Osteoblast (primary cell): ENCODE data around the gene ATMIN. TPM values are rescaled to one million over a fixed set of nuclear protein-coding genes. Genes with fewer than 3 reads are reported as not detected.

Experiments used
- DNase-seq: peaks from one replicate; pipeline ENCODE4 v3.0.0; 2011; ENCODE audit warnings: low spot score, mixed read lengths; ENCODE audit not compliant: insufficient read length; ENCODE audit errors: missing footprints
- H2AFZ ChIP-seq: 2 replicates; pipeline ENCODE4 v1.6.0; 2011; ENCODE audit warnings: mild to moderate bottlenecking, low read length
- H3K27ac ChIP-seq: 2 replicates; pipeline ENCODE4 v1.5.1; 2011; ENCODE audit warnings: mild to moderate bottlenecking, low read depth, low read length, moderate library complexity
- H3K27me3 ChIP-seq: 2 replicates; pipeline ENCODE4 v1.6.0; 2012; ENCODE audit warnings: mild to moderate bottlenecking, control low read depth, inconsistent platforms, low read length, moderate library complexity; ENCODE audit not compliant: insufficient read depth
- H3K36me3 ChIP-seq: 2 replicates; pipeline ENCODE4 v1.5.1; 2011; ENCODE audit warnings: mild to moderate bottlenecking, low read length, control low read depth, moderate library complexity; ENCODE audit not compliant: insufficient read depth
- H3K4me1 ChIP-seq: 2 replicates; pipeline ENCODE4 v1.5.1; 2011; ENCODE audit warnings: mild to moderate bottlenecking, low read length, control low read depth, moderate library complexity; ENCODE audit not compliant: insufficient read depth
- H3K4me2 ChIP-seq: 2 replicates; pipeline ENCODE4 v1.6.0; 2011; ENCODE audit warnings: mild to moderate bottlenecking, low read length; ENCODE audit not compliant: insufficient read depth
- H3K4me3 ChIP-seq: fragments of 200-600 bp; sonication (generic); 3 replicates; pipeline ENCODE4 v1.5.1; 2012; ENCODE audit warnings: mild to moderate bottlenecking, low read length, inconsistent platforms; ENCODE audit not compliant: insufficient read depth
- H3K79me2 ChIP-seq: 2 replicates; pipeline ENCODE4 v1.6.0; 2012; ENCODE audit warnings: mild to moderate bottlenecking, low read length, control low read depth, inconsistent platforms; ENCODE audit not compliant: insufficient read depth
- H3K9me3 ChIP-seq: 2 replicates; pipeline ENCODE4 v1.5.1; 2011; ENCODE audit warnings: low read depth, low read length, control low read depth
- H4K20me1 ChIP-seq: 2 replicates; pipeline ENCODE4 v1.6.0; 2012; ENCODE audit warnings: mild to moderate bottlenecking, low read length, control low read depth; ENCODE audit not compliant: insufficient read depth
- total RNA-seq: library from RNA; depleted of rRNA; stranded (reverse); fragments of >200 nt; gene quantifications from 2 replicates; pipeline ENCODE4 v1.2.3, GENCODE V29; 2012
- TF ChIP-seq, protein P1 (sequence below): IDR thresholded peaks from 2 replicates; pipeline ENCODE4 v1.5.1; 2011; ENCODE audit warnings: mild to moderate bottlenecking, low read depth, low read length, moderate library complexity; ENCODE audit errors: extremely low read depth

ATMIN gene
- total RNA-seq, 1 donor: 61.2 TPM

DNA sequence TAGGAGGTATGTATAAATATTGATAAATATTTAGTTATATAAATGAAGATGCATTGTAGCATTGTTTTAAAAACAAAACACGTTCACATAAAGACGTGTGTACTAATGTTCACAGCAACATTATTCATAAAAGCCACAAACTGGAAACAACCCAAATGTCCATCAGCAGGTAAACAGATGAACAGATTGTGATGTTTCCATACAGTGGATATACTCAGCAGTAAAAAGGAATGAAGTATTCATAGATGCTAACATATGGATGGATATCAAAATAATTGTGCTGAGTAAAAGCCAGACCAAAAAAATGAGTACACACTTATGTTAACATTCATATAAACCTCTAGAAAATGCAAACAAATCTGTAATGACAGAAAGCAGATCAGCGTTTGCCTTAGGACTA is 22.7 kb upstream of the ATMIN start:
- H3K4me2 ChIP-seq: no peak overlapping the region
- TF ChIP-seq, protein P1, sequence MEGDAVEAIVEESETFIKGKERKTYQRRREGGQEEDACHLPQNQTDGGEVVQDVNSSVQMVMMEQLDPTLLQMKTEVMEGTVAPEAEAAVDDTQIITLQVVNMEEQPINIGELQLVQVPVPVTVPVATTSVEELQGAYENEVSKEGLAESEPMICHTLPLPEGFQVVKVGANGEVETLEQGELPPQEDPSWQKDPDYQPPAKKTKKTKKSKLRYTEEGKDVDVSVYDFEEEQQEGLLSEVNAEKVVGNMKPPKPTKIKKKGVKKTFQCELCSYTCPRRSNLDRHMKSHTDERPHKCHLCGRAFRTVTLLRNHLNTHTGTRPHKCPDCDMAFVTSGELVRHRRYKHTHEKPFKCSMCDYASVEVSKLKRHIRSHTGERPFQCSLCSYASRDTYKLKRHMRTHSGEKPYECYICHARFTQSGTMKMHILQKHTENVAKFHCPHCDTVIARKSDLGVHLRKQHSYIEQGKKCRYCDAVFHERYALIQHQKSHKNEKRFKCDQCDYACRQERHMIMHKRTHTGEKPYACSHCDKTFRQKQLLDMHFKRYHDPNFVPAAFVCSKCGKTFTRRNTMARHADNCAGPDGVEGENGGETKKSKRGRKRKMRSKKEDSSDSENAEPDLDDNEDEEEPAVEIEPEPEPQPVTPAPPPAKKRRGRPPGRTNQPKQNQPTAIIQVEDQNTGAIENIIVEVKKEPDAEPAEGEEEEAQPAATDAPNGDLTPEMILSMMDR: no peak
- no peak overlapping the region for H3K27ac ChIP-seq
- no peak overlapping the region for H3K4me3 ChIP-seq
- H2AFZ ChIP-seq: no peak overlapping the region
- H3K79me2 ChIP-seq: peaks cover 40% of the 10 kb centered on the region
- peaks cover 40% of the 10 kb centered on the region for H3K36me3 ChIP-seq
- H3K27me3 ChIP-seq: no peaks in the 10 kb centered on the region
- no peak for DNase-seq
- H3K4me1 ChIP-seq: peaks cover 4% of the 10 kb centered on the region
- H3K9me3 ChIP-seq: no peaks in the 10 kb centered on the region
- H4K20me1 ChIP-seq: no peaks in the 10 kb centered on the region

DNA sequence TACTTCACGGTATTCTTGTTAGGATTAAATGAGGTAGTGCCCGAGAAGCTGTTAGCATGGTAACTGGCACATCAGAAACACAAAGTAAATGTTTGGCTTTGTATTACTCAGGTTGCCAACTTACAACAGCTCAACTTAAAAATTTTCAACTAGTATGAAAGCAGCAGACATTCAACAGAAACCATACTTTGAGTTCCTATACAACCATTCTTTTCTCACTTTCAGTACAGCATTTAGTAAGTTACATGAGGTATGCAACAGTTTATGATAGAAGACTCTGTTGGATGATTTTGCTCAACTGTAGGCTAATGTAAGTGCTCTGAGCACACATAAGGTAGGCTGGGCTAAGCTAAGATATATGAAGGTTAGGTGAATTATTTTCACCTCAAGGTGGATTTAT is 21.0 kb upstream of the ATMIN start:
- peaks cover 23% of the 10 kb centered on the region for H3K79me2 ChIP-seq
- no peak overlapping the region for H3K27ac ChIP-seq
- H3K4me2 ChIP-seq: no peak overlapping the region
- H2AFZ ChIP-seq: no peak overlapping the region
- H3K4me1 ChIP-seq: no peaks in the 10 kb centered on the region
- H3K27me3 ChIP-seq: no peaks in the 10 kb centered on the region
- no peaks in the 10 kb centered on the region for H3K9me3 ChIP-seq
- TF ChIP-seq, protein P1: no peak
- no peak for DNase-seq
- no peak overlapping the region for H3K4me3 ChIP-seq
- peaks cover 53% of the 10 kb centered on the region for H3K36me3 ChIP-seq
- H4K20me1 ChIP-seq: no peaks in the 10 kb centered on the region

DNA sequence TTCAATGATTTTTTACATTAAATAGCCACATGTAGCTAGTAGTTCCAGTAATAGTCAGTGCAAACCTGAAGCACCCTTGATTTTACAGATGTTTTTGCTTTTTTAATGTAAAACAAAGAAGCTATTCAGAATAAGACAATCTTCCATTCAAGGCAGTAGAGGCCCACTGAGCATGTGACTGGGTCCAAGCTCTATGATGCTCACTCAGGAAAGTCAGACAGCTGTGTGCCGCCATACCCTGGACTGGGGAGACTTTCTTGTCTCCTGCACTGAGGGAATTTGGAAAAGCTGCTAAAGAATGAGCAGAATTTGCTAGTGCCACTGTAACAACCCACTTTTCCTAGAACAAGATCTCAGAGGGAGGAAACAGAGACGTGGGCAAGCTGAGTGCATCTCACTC is 17.1 kb upstream of the ATMIN start:
- Histone ChIP-seq H3K36me3 (peaks cover 79% of the 10 kb centered on the region), H3K4me2 (no peak overlapping the region), H3K4me1 (no peaks in the 10 kb centered on the region)

GRCh38 chr16:81026429-81026828 is 9.2 kb upstream of the ATMIN start:
- DNase-seq: no peak
- Histone ChIP-seq H2AFZ (no peak overlapping the region), H3K27ac (no peak overlapping the region), H3K27me3 (no peaks in the 10 kb centered on the region), H3K4me3 (no peak overlapping the region), H4K20me1 (no peaks in the 10 kb centered on the region), H3K9me3 (no peaks in the 10 kb centered on the region), H3K36me3 (peaks cover 43% of the 10 kb centered on the region), H3K4me2 (no peak overlapping the region), H3K79me2 (no peaks in the 10 kb centered on the region), H3K4me1 (no peaks in the 10 kb centered on the region)
- TF ChIP-seq, protein P1: no peak

More for the DNA sequence above, 17.1 kb upstream of the ATMIN start:
- H3K79me2 ChIP-seq: no peaks in the 10 kb centered on the region
- DNase-seq: no peak
- no peak overlapping the region for H3K4me3 ChIP-seq
- H3K9me3 ChIP-seq: no peaks in the 10 kb centered on the region
- no peaks in the 10 kb centered on the region for H3K27me3 ChIP-seq
- TF ChIP-seq, protein P1: no peak
- no peak overlapping the region for H3K27ac ChIP-seq
- no peak overlapping the region for H2AFZ ChIP-seq
- no peaks in the 10 kb centered on the region for H4K20me1 ChIP-seq
